ENCODE data around the gene DGKI. TPM values are rescaled to one million over a fixed set of nuclear protein-coding genes. Genes with fewer than 3 reads are reported as not detected.

DGKI gene
- total and polyA plus RNA-seq, 9 of the 15 experiments (the other 6 are each of a cell fraction or from before 2014, with no cell fraction given), result 0.11 to 0.54 (median 0.15) TPM; not detected in 5

- TF ChIP-seq E4F1 (CRISPR knock-in tag; IDR thresholded peaks at IDR 0.05; ENCODE audit: borderline replicate concordance) (no peak), NCOR1 (IDR thresholded peaks at IDR 0.05) (no peak), GABPB1 (CRISPR knock-in tag; IDR thresholded peaks at IDR 0.05) (no peak), SMAD2 (IDR thresholded peaks at IDR 0.05; ENCODE audit: low read depth, low read length) (no peak), SNRNP70 (optimal IDR thresholded peaks at IDR 0.05; ENCODE audit: low read depth, low read length) (no peak)
Observed at GRCh38 chr7:137742051-137742450, 104.7 kb downstream of the DGKI start (continued).

- FAIRE-seq, result no peak
- H3K9me1 ChIP-seq (ENCODE audit: control insufficient read depth, insufficient read depth, low read length), result no peaks in the 10 kb centered on the region
- H2AFZ ChIP-seq (ENCODE audit: low read depth, low read length), result no peak overlapping the region
- no peaks in the 10 kb centered on the region for H3K79me2 ChIP-seq (ENCODE audit: control insufficient read depth, insufficient read depth, low read length)
- H3K4me3 ChIP-seq, result no peak overlapping the region
- H3K9ac ChIP-seq (ENCODE audit: insufficient read depth in 1 of 2, low read depth in 2 of 2, low read length in 2 of 2), result no peak overlapping the region
- ATAC-seq, result no peak
- no peak for TF ChIP-seq ZNF224 (CRISPR knock-in tag; IDR thresholded peaks at IDR 0.05)
- no peaks in the 10 kb centered on the region for H4K20me1 ChIP-seq (replicated peaks; ENCODE audit: control insufficient read depth, insufficient read depth, low read length)
- H3K9me3 ChIP-seq (replicated peaks; ENCODE audit: control insufficient read depth, insufficient read depth, low read depth, low read length), result no peaks in the 10 kb centered on the region
- H3K4me2 ChIP-seq (ENCODE audit: insufficient read depth, low read length), result no peak overlapping the region
- ChIA-PET POLR2A (interaction anchor here (1.5 kb wide), 2 partner anchors 18 kb away, joined by 3 to 4 read pairs; no protein-coding TSS in a partner anchor), CTCF (ENCODE audit: low intra/inter-chr PET ratio) (interaction anchor here (0.6 kb wide), 1 partner anchor 35 kb away, joined by 3 read pairs; no protein-coding TSS in a partner anchor)
- BruUV-seq (replicated peaks), result no TSS peak
- in situ Hi-C loops (cut with MboI), result no loop called here
- no peak overlapping the region for H3K27ac ChIP-seq (ENCODE audit: extremely low read depth, low read depth, low read length)
- DNase-seq (ENCODE audit: extremely low read depth in 1 of 4, low spot score in 3 of 4), result no peak
- H3K4me1 ChIP-seq (replicated peaks in 1 of 2; ENCODE audit: control insufficient read depth in 2 of 2, insufficient read depth in 2 of 2, low read length in 2 of 2), result no peaks in the 10 kb centered on the region
- H3K36me3 ChIP-seq (ENCODE audit: control insufficient read depth, insufficient read depth, low read length), result no peaks in the 10 kb centered on the region
- H3K27me3 ChIP-seq (ENCODE audit: control insufficient read depth in 2 of 2, insufficient read depth in 2 of 2, low read length in 2 of 2), result no peaks in the 10 kb centered on the region
- intact Hi-C loops (cut with micrococcal nuclease), result no loop called here
- WGBS (ENCODE audit: insufficient coverage, low coverage, missing lambda C conversion rate), result 2% methylated on average over 2 of the region's 2 CpGs
Observed at GRCh38 chr7:137741443-137741842, 105.3 kb downstream of the DGKI start.
